Endothelial cell (in vitro differentiated cells): Measurements from ENCODE around the gene PLA2G2C. TPM values are rescaled to one million over a fixed set of nuclear protein-coding genes. Genes with fewer than 3 reads are reported as not detected.

Experiments used
- DNase-seq: peaks from one replicate; pipeline ENCODE4 v3.0.0; 2021; ENCODE audit warnings: low spot score
- H3K27ac Mint-ChIP-seq: one replicate; pipeline ENCODE4 v1.8.0; 2021; ENCODE audit warnings: mixed read lengths, inconsistent platforms; ENCODE audit not compliant: unreplicated experiment
- H3K27me3 Mint-ChIP-seq: one replicate; pipeline ENCODE4 v1.8.0; 2021; ENCODE audit warnings: mild to moderate bottlenecking, moderate library complexity, mixed read lengths, inconsistent platforms; ENCODE audit not compliant: unreplicated experiment
- H3K36me3 Mint-ChIP-seq: one replicate; pipeline ENCODE4 v1.8.0; 2021; ENCODE audit warnings: mild to moderate bottlenecking, low read depth, mixed read lengths, inconsistent platforms; ENCODE audit not compliant: unreplicated experiment
- H3K4me1 Mint-ChIP-seq: one replicate; pipeline ENCODE4 v1.8.0; 2021; ENCODE audit warnings: mild to moderate bottlenecking, mixed read lengths, inconsistent platforms; ENCODE audit not compliant: unreplicated experiment
- H3K4me3 Mint-ChIP-seq: one replicate; pipeline ENCODE4 v1.8.0; 2021; ENCODE audit warnings: mild to moderate bottlenecking, mixed read lengths, inconsistent platforms; ENCODE audit not compliant: unreplicated experiment
- H3K9me3 Mint-ChIP-seq: one replicate; pipeline ENCODE4 v1.8.0; 2021; ENCODE audit warnings: mixed read lengths, inconsistent platforms; ENCODE audit not compliant: unreplicated experiment
- CTCF ChIP-seq: fragments of 200-600 bp; sonication (generic); IDR thresholded peaks from one replicate; pipeline ENCODE4 v1.5.0; 2021; ENCODE audit warnings: antibody characterized with exemption; ENCODE audit not compliant: unreplicated experiment
- total RNA-seq: library from RNA; stranded (reverse); fragmentation: NEBNext Ultra II Directional; extraction: Animal tissue kit (Norgen Biotek cat#: 25700); gene quantifications from one replicate; pipeline ENCODE4 v1.2.1, GENCODE V29; 2021; ENCODE audit not compliant: unreplicated experiment

Gene PLA2G2C
- total RNA-seq, 1 donor from 2014 or later, result not detected

- Mint-ChIP-seq H3K27me3 (peaks cover 5% of the 10 kb centered on the region), H3K36me3 (no peaks in the 10 kb centered on the region), H3K9me3 (no peaks in the 10 kb centered on the region), H3K4me1 (no peaks in the 10 kb centered on the region), H3K27ac (no peak within 1 kb of the TSS), H3K4me3 (no peak within 1 kb of the TSS)
- no peak for TF ChIP-seq CTCF
- no peak for DNase-seq
Measured at GRCh38 chr1:20138961-20139550, 47.3 kb downstream of the PLA2G2C start, which contains the start of gene PLA2G2F. TSS of gene PLA2G2F (plus strand) at chr1:20139323. CDS start at chr1:20139428, 105 bp downstream.

GRCh38 chr1:20138346-20138745 is 48.0 kb downstream of the PLA2G2C start:
- TF ChIP-seq CTCF, result no peak
- Mint-ChIP-seq H3K4me3 (no peak overlapping the region), H3K9me3 (no peaks in the 10 kb centered on the region), H3K36me3 (no peaks in the 10 kb centered on the region), H3K27me3 (peaks cover 5% of the 10 kb centered on the region), H3K27ac (no peak overlapping the region), H3K4me1 (no peaks in the 10 kb centered on the region)
- no peak for DNase-seq

GRCh38 chr1:20137604-20138003 is 48.7 kb downstream of the PLA2G2C start:
- no peak overlapping the region for H3K27ac Mint-ChIP-seq
- no peak overlapping the region for H3K4me3 Mint-ChIP-seq
- no peaks in the 10 kb centered on the region for H3K9me3 Mint-ChIP-seq

GRCh38 chr1:20137055-20137454 is 49.3 kb downstream of the PLA2G2C start:
- H3K4me1 Mint-ChIP-seq, result no peaks in the 10 kb centered on the region
- no peak overlapping the region for H3K27ac Mint-ChIP-seq
- no peak for TF ChIP-seq CTCF
- no peak for DNase-seq
- peaks cover 3% of the 10 kb centered on the region for H3K36me3 Mint-ChIP-seq
- no peak overlapping the region for H3K4me3 Mint-ChIP-seq
- no peaks in the 10 kb centered on the region for H3K9me3 Mint-ChIP-seq
- peaks cover 2% of the 10 kb centered on the region for H3K27me3 Mint-ChIP-seq

More at GRCh38 chr1:20137604-20138003, 48.7 kb downstream of the PLA2G2C start:
- no peak for DNase-seq
- no peaks in the 10 kb centered on the region for H3K36me3 Mint-ChIP-seq
- peaks cover 3% of the 10 kb centered on the region for H3K27me3 Mint-ChIP-seq
- H3K4me1 Mint-ChIP-seq, result no peaks in the 10 kb centered on the region
- TF ChIP-seq CTCF, result no peak

GRCh38 chr1:20136249-20136648 is 50.1 kb downstream of the PLA2G2C start:
- H3K27ac Mint-ChIP-seq, result no peak overlapping the region

More at GRCh38 chr1:20136249-20136648, 50.1 kb downstream of the PLA2G2C start:
- Mint-ChIP-seq H3K4me3 (no peak overlapping the region), H3K36me3 (peaks cover 5% of the 10 kb centered on the region), H3K4me1 (no peaks in the 10 kb centered on the region), H3K9me3 (no peaks in the 10 kb centered on the region), H3K27me3 (peaks cover 2% of the 10 kb centered on the region)
- no peak for TF ChIP-seq CTCF
- DNase-seq, result no peak
